A549 (cell line): ENCODE results near the gene SOX4. TPM values are rescaled to one million over a fixed set of nuclear protein-coding genes. Genes with fewer than 3 reads are reported as not detected.

Experiments used
- ATAC-seq, 2 experiments: fragments of 200-7000 bp in 1 of 2; fragments of >200 bp in 1 of 2; cut with Nextera tagmentation in 1 of 2; cut with Tn5 transposase in 1 of 2; 3 replicates each; pipeline versions ENCODE4 v1.8.0 to v1.9.1; 2018 to 2020; ENCODE audit warnings: mild to moderate bottlenecking in 1 of 2, moderate library complexity in 1 of 2
- CTCF ChIA-PET: fragments of 300-600 bp; sonication (Branson Sonifier 250); formaldehyde crosslinking; extraction: SDS; loops from one replicate; lab custom pipeline; 2021; ENCODE audit warnings: antibody characterized with exemption, inconsistent platforms; lab: Yijun Ruan, JAX
- POLR2A ChIA-PET: fragments of 350-600 bp; formaldehyde crosslinking; extraction: SDS; loops from one replicate; lab custom pipeline; 2021; ENCODE audit warnings: antibody characterized with exemption, inconsistent platforms; lab: Yijun Ruan, JAX
- DNase-seq, 2 experiments: peaks; one replicate each; pipeline versions ENCODE4 v3.0.0 to v3.0.0-alpha.2; 2011 to 2016; ENCODE audit warnings: low read depth in 1 of 2, low spot score in 1 of 2
- FAIRE-seq: peaks from 2 replicates; lab custom pipeline; 2011; peaks lifted over from hg19 to GRCh38; lab: Jason Lieb, UNC
- H3K27ac ChIP-seq, 2 experiments: fragments of >200 bp; sonication (Bioruptor Twin); formaldehyde crosslinking; 3 replicates each; pipeline ENCODE4 v1.5.1; 2016 to 2017
- H3K4me1 ChIP-seq: fragments of >200 bp; sonication (Bioruptor Twin); formaldehyde crosslinking; 3 replicates; pipeline ENCODE4 v1.6.1; 2016
- H3K4me2 ChIP-seq: fragments of >200 bp; sonication (Bioruptor Twin); formaldehyde crosslinking; 3 replicates; pipeline ENCODE4 v1.6.1; 2016
- H3K4me3 ChIP-seq: fragments of >200 bp; sonication (Bioruptor Twin); formaldehyde crosslinking; 3 replicates; pipeline ENCODE4 v1.5.1; 2016
- H3K9me3 ChIP-seq: fragments of >200 bp; sonication (Bioruptor Twin); formaldehyde crosslinking; 3 replicates; pipeline ENCODE4 v1.6.1; 2016
- BCL3 ChIP-seq: fragments of >200 bp; sonication (Bioruptor Twin); formaldehyde crosslinking; IDR thresholded peaks from 3 replicates; pipeline ENCODE4 v1.6.1; 2016
- BHLHE40 ChIP-seq: IDR thresholded peaks from 2 replicates; pipeline ENCODE4 v1.6.1; 2012; ENCODE audit warnings: low read depth, low read length, inconsistent platforms
- CBX8 ChIP-seq: fragments of 200-600 bp; sonication (generic); IDR thresholded peaks from 2 replicates; pipeline ENCODE4 v1.6.1; 2016
- CHD4 ChIP-seq: fragments of 200-600 bp; sonication (generic); IDR thresholded peaks from 2 replicates; pipeline ENCODE4 v1.6.1; 2016; ENCODE audit warnings: antibody characterized with exemption, mild to moderate bottlenecking, borderline replicate concordance
- E2F6 ChIP-seq: IDR thresholded peaks from 2 replicates; pipeline ENCODE4 v1.6.1; 2012; ENCODE audit warnings: low read depth, borderline replicate concordance
- FOXS1 ChIP-seq: fragments of 250-450 bp; sonication (Bioruptor Pico); IDR thresholded peaks from 2 replicates; pipeline ENCODE4 v1.5.0; 2020; ENCODE audit warnings: mild to moderate bottlenecking, moderate library complexity
- HDAC2 ChIP-seq: fragments of 200-600 bp; sonication (generic); IDR thresholded peaks from 2 replicates; pipeline ENCODE4 v1.6.1; 2016
- HOXB13 ChIP-seq: fragments of 250-450 bp; sonication (Bioruptor Pico); IDR thresholded peaks from 2 replicates; pipeline ENCODE4 v1.5.0; 2020; ENCODE audit warnings: low read depth, mild to moderate bottlenecking, moderate library complexity
- JUNB ChIP-seq: fragments of >200 bp; sonication (Bioruptor Twin); formaldehyde crosslinking; IDR thresholded peaks from 2 replicates; pipeline ENCODE4 v1.6.1; 2016
- NR3C1 ChIP-seq: fragments of >200 bp; sonication (Bioruptor Twin); formaldehyde crosslinking; IDR thresholded peaks from 3 replicates; pipeline ENCODE4 v1.6.1; 2017
- POLR2A ChIP-seq: IDR thresholded peaks from 2 replicates; pipeline ENCODE4 v1.6.1; 2012; ENCODE audit warnings: mild to moderate bottlenecking, low read length
- RARB ChIP-seq: fragments of 250-450 bp; sonication (Bioruptor Pico); IDR thresholded peaks from 2 replicates; pipeline ENCODE4 v1.8.0; 2021; ENCODE audit warnings: mild to moderate bottlenecking, moderate library complexity
- RNF2 ChIP-seq: fragments of 200-600 bp; sonication (generic); IDR thresholded peaks from 2 replicates; pipeline ENCODE4 v1.6.1; 2016; ENCODE audit warnings: low read depth, mild to moderate bottlenecking, antibody characterized with exemption, moderate library complexity, borderline replicate concordance
- USF2 ChIP-seq: fragments of 450-650 bp; IDR thresholded peaks from 2 replicates; pipeline ENCODE4 v1.6.1; 2014; ENCODE audit warnings: antibody characterized with exemption
- ZNF302 ChIP-seq: fragments of 250-450 bp; sonication (Bioruptor Pico); IDR thresholded peaks from 2 replicates; pipeline ENCODE4 v1.9.0; 2021; ENCODE audit warnings: inconsistent platforms, mild to moderate bottlenecking, moderate library complexity
- ZSCAN20 ChIP-seq: fragments of 250-450 bp; sonication (Bioruptor Pico); IDR thresholded peaks from 2 replicates; pipeline ENCODE4 v1.8.0; 2022; ENCODE audit warnings: mild to moderate bottlenecking, moderate library complexity
- WGBS: methylation state at CpG from one replicate; pipeline ENCODE4 v1.1.6; 2017; ENCODE audit errors: missing lambda C conversion rate; 5-methylcytosine and 5-hydroxymethylcytosine counted together
- polyA plus RNA-seq, 4 experiments: library from polyadenylated mRNA; depleted of rRNA in 3 of 4; stranded (reverse); fragments of >200 nt; fragmentation: RNase III in 1 of 4; extraction: RNeasy Plus Mini Kit Qiagen cat#74134 plus additional on column Dnase treatment in 1 of 4; gene quantifications; 2 replicates in 3 of 4; 3 replicates in 1 of 4; pipeline ENCODE4 v1.2.3, GENCODE V29; 2011 to 2017

The SOX4 gene
- polyA plus RNA-seq, 2 of the 4 experiments (the other 2 are of a cell fraction), result 26.0 to 30.8 TPM

GRCh38 chr6:21554286-21554685 lies 39.3 kb upstream of the SOX4 start (continued):
- TF ChIP-seq E2F6 (no peak), BHLHE40 (no peak), BCL3 (no peak)
- TF ChIP-seq, all 56 proteins: peak for 0

GRCh38 chr6:21555197-21555596 lies 38.4 kb upstream of the SOX4 start:
- H3K9me3 ChIP-seq, result no peaks in the 10 kb centered on the region
- DNase-seq (no peak), FAIRE-seq (no peak), ATAC-seq (no peak)
- CTCF ChIA-PET, result no interaction called here
- no peaks in the 10 kb centered on the region for H3K4me1 ChIP-seq
- TF ChIP-seq HOXB13 (CRISPR knock-in tag), result no peak
- no peak for TF ChIP-seq CHD4
- TF ChIP-seq E2F6, result no peak
- no peak for TF ChIP-seq USF2
- no peak for TF ChIP-seq BCL3
- WGBS, result 80% methylated on average over 5 of the region's 5 CpGs
- POLR2A ChIA-PET, result no interaction called here
- H3K4me3 ChIP-seq, result no peak overlapping the region
- H3K4me2 ChIP-seq, result no peak overlapping the region
- no peak overlapping the region for H3K27ac ChIP-seq

GRCh38 chr6:21556511-21556910 lies 37.0 kb upstream of the SOX4 start:
- CTCF ChIA-PET, result no interaction called here
- Histone ChIP-seq H3K9me3 (no peaks in the 10 kb centered on the region), H3K4me2 (no peak overlapping the region), H3K27ac (no peak overlapping the region), H3K4me3 (no peak overlapping the region), H3K4me1 (no peaks in the 10 kb centered on the region)
- FAIRE-seq (no peak), DNase-seq (no peak), ATAC-seq (no peak)
- TF ChIP-seq CBX8, result no peak
- TF ChIP-seq NR3C1, result no peak
- no peak for TF ChIP-seq RNF2
- TF ChIP-seq ZNF302 (CRISPR knock-in tag), result no peak
- POLR2A ChIA-PET, result no interaction called here
- WGBS, result 62% methylated on average over 6 of the region's 6 CpGs

GRCh38 chr6:21556968-21557721 lies 36.4 kb upstream of the SOX4 start:
- ChIA-PET POLR2A (no interaction called here), CTCF (no interaction called here)
- Histone ChIP-seq H3K27ac (no peak overlapping the region), H3K9me3 (no peaks in the 10 kb centered on the region), H3K4me1 (no peaks in the 10 kb centered on the region), H3K4me2 (no peak overlapping the region), H3K4me3 (no peak overlapping the region)
- DNase-seq (no peak), FAIRE-seq (no peak), ATAC-seq (no peak)
- 56% methylated on average over 5 of the region's 5 CpGs for WGBS
- no peak for TF ChIP-seq ZSCAN20 (CRISPR knock-in tag)

- Histone ChIP-seq H3K4me3 (no peak overlapping the region), H3K27ac (no peak overlapping the region), H3K4me1 (no peaks in the 10 kb centered on the region), H3K9me3 (no peaks in the 10 kb centered on the region), H3K4me2 (no peak overlapping the region)
- TF ChIP-seq HDAC2 (no peak), FOXS1 (CRISPR knock-in tag) (no peak), POLR2A (no peak), BCL3 (no peak), JUNB (no peak), RARB (CRISPR knock-in tag) (no peak)
- ChIA-PET CTCF (interaction anchor here (1.0 kb wide), 1 partner anchor 14 kb away, joined by 3 read pairs; no protein-coding TSS in a partner anchor), POLR2A (no interaction called here)
- ATAC-seq (no peak), DNase-seq (no peak), FAIRE-seq (no peak)
- WGBS, result 76% methylated on average over 3 of the region's 3 CpGs
These were observed 34.3 kb upstream of the SOX4 start for GRCh38 chr6:21559238-21559637.
